Measurements from ENCODE around the gene TWNK. TPM values are rescaled to one million over a fixed set of nuclear protein-coding genes. Genes with fewer than 3 reads are reported as not detected.

Gene TWNK
- total and polyA plus RNA-seq, 2 of the 4 experiments (the other 2 are of a cell fraction) = 7.7 to 8.8 TPM

DNA sequence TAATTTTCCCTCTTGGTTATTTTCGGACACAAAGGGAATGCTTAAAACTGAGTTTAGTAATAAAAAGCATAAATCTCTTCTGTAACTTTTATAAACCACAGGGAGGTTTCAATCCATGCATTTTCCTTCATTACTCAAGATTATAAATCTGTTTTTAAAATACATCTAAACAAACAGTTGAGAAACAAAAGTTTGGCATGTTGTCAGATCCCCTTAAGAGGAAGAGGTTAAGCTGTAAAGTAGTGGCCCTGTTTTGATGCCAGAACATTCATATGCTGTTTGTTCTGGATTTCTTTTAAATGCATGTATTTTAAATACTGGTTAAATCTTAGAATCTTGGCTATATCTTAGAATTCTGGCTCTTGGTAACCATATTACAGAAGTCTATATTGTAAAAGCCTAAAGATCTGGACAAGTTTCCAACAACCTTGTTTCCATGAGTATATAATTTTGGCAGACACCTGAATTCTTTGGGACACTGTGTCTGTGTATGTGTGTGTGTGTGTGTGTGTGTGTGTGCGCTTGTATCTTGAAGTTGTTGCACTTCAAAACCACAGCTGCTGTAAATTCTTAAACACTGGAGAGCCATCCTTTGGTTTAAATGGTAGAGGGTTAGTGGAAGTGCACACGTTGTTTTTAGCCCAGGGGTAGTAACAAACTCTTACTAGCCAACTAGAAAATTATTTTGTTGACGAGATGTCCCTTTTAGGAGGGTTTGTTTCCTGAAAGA is 24.8 kb upstream of the TWNK start:
- Histone ChIP-seq H3K9me3 (ENCODE audit: control insufficient read depth, insufficient read depth, low read length) (no peaks in the 10 kb centered on the region), H3K18ac (ENCODE audit: low read depth, low read length) (no peak overlapping the region), H3K27me3 (ENCODE audit: control insufficient read depth, insufficient read depth, low read length) (no peaks in the 10 kb centered on the region), H3K56ac (ENCODE audit: extremely low read depth, insufficient read depth, low read length) (no peak overlapping the region), H4K91ac (ENCODE audit: insufficient read depth, low read depth, low read length) (no peak overlapping the region), H2BK5ac (ENCODE audit: low read depth, low read length, poor library complexity, severe bottlenecking) (no peak overlapping the region), H2BK20ac (ENCODE audit: low read depth, low read length) (no peak overlapping the region), H2AFZ (replicated peaks; ENCODE audit: low read length, poor library complexity) (no peak overlapping the region), H2AK9ac (replicated peaks; ENCODE audit: low read depth, low read length, poor library complexity) (no peak overlapping the region), H3K9me1 (ENCODE audit: insufficient read depth, low read length) (0 out of 2 replicates have a peak, but pooled peaks cover 3% of the 10 kb centered on the region), H3K4me1 (ENCODE audit: control insufficient read depth, insufficient read depth, low read length) (no peaks in the 10 kb centered on the region), H3K4me2 (ENCODE audit: low read depth, low read length) (no peak overlapping the region), H3K27ac (ENCODE audit: insufficient read depth, low read length) (no peak overlapping the region), H4K5ac (ENCODE audit: low read depth, low read length) (no peak overlapping the region), H4K20me1 (ENCODE audit: insufficient read depth, low read length) (no peaks in the 10 kb centered on the region), H3K79me1 (ENCODE audit: low read depth in 1 of 2, low read length in 2 of 2) (0 out of 4 replicates have a peak, but pooled peaks cover 2 to 5% of the 10 kb centered on the region in 2 experiments), H3K4ac (ENCODE audit: low read depth, low read length) (no peak overlapping the region), H3K14ac (replicated peaks; ENCODE audit: low read depth, low read length) (no peak overlapping the region), H3K36me3 (ENCODE audit: control insufficient read depth, insufficient read depth, low read length) (peaks cover 22% of the 10 kb centered on the region), H2BK120ac (ENCODE audit: low read depth, low read length) (no peak overlapping the region), H3K9ac (ENCODE audit: low read depth, low read length) (no peak overlapping the region), H2BK15ac (ENCODE audit: low read depth, low read length) (no peak overlapping the region), H2AK5ac (ENCODE audit: low read depth, low read length) (no peak overlapping the region), H4K8ac (ENCODE audit: low read depth in 2 of 2, low read length in 2 of 2) (no peak overlapping the region), H3K4me3 (ENCODE audit: insufficient read depth, low read depth, low read length) (no peak overlapping the region), H3K23ac (ENCODE audit: low read depth, low read length) (no peak overlapping the region)
- CTCF ChIA-PET = no interaction called here
- POLR2A ChIA-PET (ENCODE audit: unreplicated experiment) = no interaction called here
- TF ChIP-seq, protein P1, sequence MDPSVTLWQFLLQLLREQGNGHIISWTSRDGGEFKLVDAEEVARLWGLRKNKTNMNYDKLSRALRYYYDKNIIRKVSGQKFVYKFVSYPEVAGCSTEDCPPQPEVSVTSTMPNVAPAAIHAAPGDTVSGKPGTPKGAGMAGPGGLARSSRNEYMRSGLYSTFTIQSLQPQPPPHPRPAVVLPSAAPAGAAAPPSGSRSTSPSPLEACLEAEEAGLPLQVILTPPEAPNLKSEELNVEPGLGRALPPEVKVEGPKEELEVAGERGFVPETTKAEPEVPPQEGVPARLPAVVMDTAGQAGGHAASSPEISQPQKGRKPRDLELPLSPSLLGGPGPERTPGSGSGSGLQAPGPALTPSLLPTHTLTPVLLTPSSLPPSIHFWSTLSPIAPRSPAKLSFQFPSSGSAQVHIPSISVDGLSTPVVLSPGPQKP (IDR thresholded peaks at IDR 0.05; ENCODE audit: borderline replicate concordance, low read depth, low read length) = no peak
- TF ChIP-seq NFE2L2 (IDR thresholded peaks at IDR 0.05; ENCODE audit: low read depth, low read length) (no peak), SMC3 (IDR thresholded peaks at IDR 0.05; ENCODE audit: low read depth, low read length) (no peak), BHLHE40 (IDR thresholded peaks at IDR 0.05; ENCODE audit: low read depth, low read length) (no peak), CHD1 (IDR thresholded peaks at IDR 0.05; ENCODE audit: low read depth, low read length) (no peak), MXI1 (IDR thresholded peaks at IDR 0.05; ENCODE audit: borderline replicate concordance, low read depth, low read length) (no peak), RFX5 (IDR thresholded peaks at IDR 0.05; ENCODE audit: low read depth, low read length) (no peak), RCOR1 (IDR thresholded peaks at IDR 0.05; ENCODE audit: insufficient replicate concordance, low read length) (no peak), FOS (IDR thresholded peaks at IDR 0.05; ENCODE audit: low read depth, low read length) (no peak), POLR2A (IDR thresholded peaks at IDR 0.05; ENCODE audit: low read depth, low read length) (no peak), RAD21 (IDR thresholded peaks at IDR 0.05; ENCODE audit: low read length) (no peak), CEBPB (IDR thresholded peaks at IDR 0.05; ENCODE audit: low read depth, low read length) (no peak), MAFK (IDR thresholded peaks at IDR 0.05; ENCODE audit: low read depth, low read length) (no peak), MAZ (IDR thresholded peaks at IDR 0.05; ENCODE audit: borderline replicate concordance, low read depth, low read length) (no peak)
- TF ChIP-seq, protein P2, sequence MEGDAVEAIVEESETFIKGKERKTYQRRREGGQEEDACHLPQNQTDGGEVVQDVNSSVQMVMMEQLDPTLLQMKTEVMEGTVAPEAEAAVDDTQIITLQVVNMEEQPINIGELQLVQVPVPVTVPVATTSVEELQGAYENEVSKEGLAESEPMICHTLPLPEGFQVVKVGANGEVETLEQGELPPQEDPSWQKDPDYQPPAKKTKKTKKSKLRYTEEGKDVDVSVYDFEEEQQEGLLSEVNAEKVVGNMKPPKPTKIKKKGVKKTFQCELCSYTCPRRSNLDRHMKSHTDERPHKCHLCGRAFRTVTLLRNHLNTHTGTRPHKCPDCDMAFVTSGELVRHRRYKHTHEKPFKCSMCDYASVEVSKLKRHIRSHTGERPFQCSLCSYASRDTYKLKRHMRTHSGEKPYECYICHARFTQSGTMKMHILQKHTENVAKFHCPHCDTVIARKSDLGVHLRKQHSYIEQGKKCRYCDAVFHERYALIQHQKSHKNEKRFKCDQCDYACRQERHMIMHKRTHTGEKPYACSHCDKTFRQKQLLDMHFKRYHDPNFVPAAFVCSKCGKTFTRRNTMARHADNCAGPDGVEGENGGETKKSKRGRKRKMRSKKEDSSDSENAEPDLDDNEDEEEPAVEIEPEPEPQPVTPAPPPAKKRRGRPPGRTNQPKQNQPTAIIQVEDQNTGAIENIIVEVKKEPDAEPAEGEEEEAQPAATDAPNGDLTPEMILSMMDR (conservative IDR thresholded peaks at IDR 0.05; ENCODE audit: low read depth, low read length) = no peak
- TF ChIP-seq, protein P3, sequence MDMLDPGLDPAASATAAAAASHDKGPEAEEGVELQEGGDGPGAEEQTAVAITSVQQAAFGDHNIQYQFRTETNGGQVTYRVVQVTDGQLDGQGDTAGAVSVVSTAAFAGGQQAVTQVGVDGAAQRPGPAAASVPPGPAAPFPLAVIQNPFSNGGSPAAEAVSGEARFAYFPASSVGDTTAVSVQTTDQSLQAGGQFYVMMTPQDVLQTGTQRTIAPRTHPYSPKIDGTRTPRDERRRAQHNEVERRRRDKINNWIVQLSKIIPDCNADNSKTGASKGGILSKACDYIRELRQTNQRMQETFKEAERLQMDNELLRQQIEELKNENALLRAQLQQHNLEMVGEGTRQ (IDR thresholded peaks at IDR 0.05; ENCODE audit: low read depth, low read length) = no peak
- no CpG with 5 or more reads among the region's 4 CpGs for WGBS, 2 experiments (ENCODE audit: extremely low coverage in 2 of 2, insufficient read length in 1 of 2)
- intact Hi-C loops (cut with micrococcal nuclease) = loop anchor here (5.0 kb wide), 1 partner anchor 35 kb away; no protein-coding TSS in a partner anchor
- no TSS peak for BruUV-seq (replicated peaks)
- ATAC-seq (ENCODE audit: low read depth) (no peak), DNase-seq (no peak)
- in situ Hi-C loops (cut with MboI; ENCODE audit: low sequenced_read_pairs) = no loop called here
- dilution Hi-C loops (cut with HindIII; ENCODE audit: low sequenced_read_pairs, unreplicated experiment) = no loop called here
